Renal cortex interstitium (tissue), 11 donors: ENCODE measurements around the gene MYH10. TPM values are rescaled to one million over a fixed set of nuclear protein-coding genes. Genes with fewer than 3 reads are reported as not detected.

Experiments
- DNase-seq, 11 donors: peaks; one replicate each; pipeline ENCODE4 v3.0.0-alpha.2; 2013; ENCODE audit warnings: low read depth in 9 of 11, low spot score in 4 of 11; ENCODE audit errors: extremely low read depth in 1 of 11
- polyA plus RNA-seq, 3 donors: library from polyadenylated mRNA; unstranded; fragments of 120-200 nt; gene quantifications; one replicate each; pipeline ENCODE4 v1.2.1, GENCODE V29; 2013; ENCODE audit not compliant: insufficient read length in 3 of 3

The MYH10 gene
- polyA plus RNA-seq, 3 donors = 236 to 286 (median 264) TPM

DNA sequence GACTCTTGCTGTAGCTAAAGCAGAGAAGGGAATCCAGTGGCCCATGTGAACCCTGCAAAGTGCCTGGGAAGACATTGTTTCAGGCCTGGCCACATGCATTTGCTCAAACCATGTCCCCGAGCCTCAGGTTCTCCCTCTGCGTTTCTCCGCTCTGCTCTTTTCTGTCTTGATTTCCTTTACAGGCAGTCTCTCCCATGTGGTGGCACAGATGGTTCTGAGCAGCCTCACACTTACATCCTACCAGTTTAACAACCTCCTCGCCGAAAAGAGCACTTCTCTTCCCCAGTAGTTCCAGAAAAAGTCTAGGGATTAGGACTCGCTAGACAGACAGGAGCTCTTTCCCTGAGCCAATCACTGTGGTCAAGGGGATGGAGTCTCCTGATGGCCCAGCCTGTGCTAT lies 28.3 kb upstream of the MYH10 start:
- DNase-seq = no peak

DNA sequence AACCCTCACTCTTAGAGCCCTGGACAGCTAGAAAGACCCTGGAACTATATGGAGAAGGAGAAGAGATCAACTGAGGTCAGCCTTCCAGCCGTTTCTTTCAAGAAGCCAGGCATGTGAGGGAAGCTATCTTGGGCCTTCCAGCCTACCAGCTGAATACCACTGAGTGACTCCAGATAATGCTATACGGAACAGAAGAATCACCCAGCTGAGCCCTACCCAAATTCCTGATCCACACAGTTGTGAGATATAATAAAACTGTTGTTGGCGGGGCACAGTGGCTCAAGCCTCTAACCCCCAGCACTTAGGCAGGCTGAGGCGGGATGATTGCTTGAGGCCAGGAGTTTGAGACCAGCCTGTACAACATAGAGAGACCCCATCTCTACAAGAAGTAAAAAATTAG lies 26.2 kb upstream of the MYH10 start:
- DNase-seq = no peak

DNA sequence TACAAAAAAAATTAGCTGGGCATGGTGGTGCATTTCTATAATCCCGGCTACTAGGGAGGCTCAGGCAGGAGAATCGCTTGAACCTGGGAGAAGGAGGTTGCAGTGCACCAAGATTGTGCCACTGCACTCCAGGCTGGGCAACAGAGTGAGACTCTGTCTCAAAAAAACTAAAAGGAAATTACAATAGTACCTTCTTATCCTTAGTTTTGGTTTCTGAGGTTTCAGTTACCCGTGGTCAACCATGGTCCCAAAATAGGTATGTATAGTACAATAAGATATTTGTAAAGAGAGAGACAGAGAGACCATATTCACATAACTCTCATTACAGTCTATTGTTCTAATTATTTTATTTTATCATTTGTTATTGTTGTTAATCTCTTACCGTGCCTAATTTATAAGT lies 24.3 kb upstream of the MYH10 start:
- DNase-seq = no peak

DNA sequence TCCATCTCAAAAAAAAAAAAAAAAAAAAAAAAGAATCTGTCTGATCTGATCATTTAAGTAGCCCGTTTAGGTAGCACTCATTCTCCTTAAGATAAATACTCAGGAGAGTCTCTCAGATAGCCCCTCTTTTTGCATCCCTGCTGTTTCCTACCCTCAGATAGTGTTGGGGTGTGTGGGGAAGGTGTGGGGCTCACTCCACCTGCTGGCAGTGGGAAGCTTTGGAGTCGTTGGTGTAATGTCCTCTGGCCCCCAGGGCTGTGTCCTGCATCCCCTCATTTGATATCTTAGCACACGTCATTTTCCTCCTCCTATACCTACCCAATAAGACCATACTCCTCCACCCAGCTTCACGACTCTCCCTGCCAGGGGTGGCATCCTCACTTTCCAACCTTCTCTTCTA lies 20.5 kb upstream of the MYH10 start:
- DNase-seq = no peak

DNA sequence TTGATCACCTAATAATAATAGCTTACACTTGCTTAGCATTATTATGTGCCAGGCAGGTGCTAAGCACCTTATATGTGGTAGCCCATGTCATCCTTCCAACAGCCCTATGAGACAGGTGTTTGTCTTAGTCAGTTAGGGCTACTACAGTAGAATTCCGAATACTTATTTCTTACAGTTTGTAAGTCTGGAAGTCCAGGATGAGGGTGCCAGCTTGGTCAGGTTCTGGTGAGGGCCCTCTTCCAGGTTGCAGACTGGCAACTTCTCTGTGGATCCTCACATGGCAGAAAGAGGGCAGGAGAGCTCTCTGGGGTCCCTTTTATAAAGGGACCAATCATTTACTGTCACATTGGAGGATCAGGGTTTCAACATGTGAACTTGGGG lies 19.6 kb upstream of the MYH10 start:
- DNase-seq = no peak

DNA sequence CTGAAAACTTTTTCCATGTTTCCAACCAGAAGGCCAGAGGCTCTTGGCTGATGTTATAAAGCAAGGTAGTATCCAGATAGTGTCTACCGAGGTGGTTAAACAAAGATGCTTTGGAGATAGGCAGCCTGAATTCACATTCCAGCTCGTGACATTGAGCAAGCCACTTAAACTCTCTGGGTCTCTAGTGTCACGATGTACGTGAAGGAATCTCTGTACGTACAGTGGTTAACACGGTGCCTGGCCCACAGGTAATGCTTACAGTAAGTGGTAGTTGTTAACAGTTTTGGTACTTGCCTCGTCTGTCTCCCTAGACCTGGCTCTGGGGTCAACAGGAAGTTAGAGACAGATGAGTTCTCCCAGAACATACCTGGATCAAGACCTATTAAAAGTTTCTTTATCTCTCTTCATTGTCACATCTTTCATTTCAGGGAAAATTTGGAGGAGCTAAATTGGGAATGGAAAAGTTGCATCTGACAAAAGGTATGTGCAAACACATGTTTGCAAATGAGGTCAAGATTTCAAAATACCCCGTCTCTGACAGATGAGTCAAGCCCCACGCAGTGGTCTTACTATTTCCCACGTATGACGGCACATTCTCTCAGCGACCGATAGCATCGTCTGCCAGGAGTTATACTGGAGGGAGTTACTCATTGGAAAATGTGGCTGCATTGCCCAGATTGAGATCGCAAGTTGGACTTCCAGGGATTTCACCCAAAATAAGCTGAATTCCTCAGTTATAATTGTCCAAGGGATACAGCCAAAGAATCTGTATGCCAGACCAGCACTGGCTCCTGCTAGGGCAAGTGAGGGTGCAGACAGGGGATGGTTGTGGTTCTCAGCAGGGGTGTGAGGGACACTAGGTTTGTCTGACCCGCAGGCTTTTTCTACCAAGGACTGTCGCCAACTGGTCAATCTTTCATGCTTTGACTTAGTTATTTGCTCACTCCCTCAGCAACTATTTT lies 18.9 kb upstream of the MYH10 start:
- no peak for DNase-seq

DNA sequence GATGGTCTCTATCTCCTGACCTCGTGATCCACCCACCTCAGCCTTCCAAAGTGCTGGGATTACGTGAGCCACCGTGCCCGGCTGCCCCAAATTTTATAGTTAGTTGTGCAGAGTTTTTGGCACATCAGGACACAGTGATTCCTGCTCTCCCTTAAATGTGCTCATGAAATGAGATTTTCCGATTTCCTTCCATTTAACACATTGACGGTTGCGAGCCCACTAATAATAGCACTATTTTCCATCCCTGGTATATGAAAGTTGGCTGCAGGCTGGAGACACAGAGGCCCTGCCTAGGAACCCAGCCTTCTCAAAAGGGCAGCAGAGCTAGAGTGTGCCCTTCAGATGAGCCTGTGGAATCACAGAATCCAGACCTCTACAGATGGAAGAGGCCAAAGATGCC lies 17.4 kb upstream of the MYH10 start:
- DNase-seq = no peak

DNA sequence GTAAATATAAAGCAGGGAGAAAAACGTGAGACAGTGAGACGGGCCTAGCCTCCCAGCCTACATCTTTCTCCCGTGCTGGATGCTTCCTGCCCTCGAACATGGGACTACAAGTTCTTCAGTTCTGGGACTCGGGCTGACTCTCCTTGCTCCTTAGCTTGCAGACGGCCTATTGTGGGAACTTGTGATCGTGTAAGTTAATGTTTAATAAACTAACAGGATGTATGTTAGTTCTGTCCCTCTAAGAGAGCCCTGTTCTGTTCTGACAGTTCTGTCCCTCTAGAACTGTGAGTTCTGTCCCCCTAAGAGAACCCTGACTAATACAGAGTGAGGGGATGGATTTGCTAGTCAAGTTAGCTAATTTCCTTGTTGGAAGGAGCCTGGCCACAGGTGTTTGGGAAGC lies 16.7 kb upstream of the MYH10 start:
- no peak for DNase-seq

DNA sequence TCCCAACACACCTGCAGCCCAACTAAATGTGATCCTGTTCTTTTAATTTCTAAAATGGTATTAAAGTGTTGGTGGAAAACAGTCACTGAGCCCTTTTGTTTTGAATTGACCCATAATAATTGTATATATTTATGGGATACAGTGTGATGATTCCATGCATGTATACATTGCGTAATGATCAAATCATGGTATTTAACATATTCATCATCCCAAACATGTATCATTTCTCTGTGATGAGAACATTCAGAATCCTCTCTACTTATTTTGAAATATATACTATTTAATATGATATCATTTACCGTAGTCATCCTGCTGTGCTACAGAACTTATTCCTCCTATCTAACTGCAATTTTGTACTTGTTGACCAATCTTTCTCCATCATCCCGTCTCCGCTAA lies 14.0 kb upstream of the MYH10 start:
- no peak for DNase-seq

DNA sequence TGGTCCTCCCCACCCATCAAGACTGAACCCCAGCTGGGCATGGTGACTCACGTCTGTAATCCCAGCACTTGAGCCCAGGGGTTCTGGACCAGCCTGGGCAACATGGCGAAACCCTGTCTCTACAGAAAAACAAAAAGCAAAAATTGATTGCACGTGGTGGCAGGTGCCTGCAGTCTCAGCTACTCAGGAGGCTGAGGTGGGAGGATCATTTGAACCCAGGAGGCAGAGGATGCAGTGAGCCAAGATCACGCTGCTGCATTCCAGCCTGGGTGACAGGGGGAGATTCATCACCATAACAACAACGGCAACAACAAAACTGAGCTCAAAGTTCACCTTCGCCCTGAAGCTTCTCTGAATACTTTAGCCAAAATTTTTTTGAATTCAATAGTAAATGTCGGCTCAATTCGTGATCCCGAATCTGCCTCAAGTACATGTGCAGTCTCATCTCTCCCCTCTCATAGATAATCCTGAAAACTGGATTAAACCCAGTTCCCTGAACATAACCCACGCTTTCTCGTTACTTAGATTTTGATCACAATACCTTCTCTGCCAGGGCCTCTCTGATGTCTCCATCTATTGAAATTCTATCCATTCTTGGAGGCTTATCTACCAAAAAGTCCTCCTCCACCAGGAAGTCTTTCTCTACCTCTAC lies 13.5 kb upstream of the MYH10 start:
- DNase-seq = no peak

DNA sequence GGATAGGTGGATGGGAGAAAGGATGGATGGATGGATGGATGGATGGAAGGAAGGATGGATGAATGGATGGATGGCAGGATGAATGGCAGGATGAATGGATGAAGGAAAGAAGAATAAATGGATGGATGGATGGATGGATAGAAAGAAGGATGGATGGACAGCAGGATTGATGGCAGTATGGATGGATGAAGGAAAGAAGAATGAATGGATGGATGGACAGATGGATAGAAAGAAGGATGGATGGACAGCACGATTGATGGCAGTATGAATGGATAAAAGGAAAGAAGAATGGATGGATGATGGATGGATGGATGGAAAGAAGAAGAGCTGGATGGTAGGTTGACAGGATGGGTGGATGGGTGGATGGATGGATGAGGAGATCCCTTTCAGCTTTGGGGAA lies 9.2 kb upstream of the MYH10 start:
- DNase-seq = no peak

DNA sequence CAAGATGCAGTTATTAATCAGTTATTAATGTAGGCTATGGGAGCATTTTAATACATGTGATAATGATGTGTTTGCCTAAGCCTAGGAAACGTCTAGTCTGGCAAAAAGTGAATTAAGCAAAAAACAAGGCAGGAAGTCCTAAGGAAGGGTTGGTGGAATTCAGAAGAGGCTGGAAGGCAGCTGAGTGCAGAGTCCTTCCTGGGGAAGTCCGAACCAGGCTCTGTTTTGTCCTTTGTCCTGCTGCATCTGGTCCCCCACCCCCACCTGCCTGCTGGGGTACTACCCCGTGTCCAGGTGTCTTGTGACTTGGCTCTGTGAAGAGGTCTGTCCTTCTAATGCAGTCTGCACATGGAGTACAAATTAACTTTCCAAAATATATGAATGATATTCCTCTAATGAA lies 1.5 kb upstream of the MYH10 start:
- peak in 3 of 11 donors; percentile 18 to 43 (median 26) for DNase-seq

DNA sequence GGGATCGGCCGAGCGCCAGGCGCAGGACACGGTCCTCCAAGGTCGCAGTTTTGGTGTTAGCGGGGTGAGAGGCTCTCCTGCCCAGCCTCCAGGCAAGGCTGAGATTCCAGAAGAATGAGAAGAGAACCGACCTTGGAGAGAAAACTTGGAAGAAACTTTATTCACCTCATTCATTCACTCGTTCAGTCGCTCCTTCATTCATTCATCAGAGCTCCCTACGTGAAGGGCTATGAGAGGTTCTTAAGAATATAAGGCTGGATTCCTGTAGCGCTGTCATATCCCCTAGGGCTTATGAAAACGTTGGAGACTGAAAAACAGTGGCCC lies 991 bp upstream of the MYH10 start:
- DNase-seq = no peak

DNA sequence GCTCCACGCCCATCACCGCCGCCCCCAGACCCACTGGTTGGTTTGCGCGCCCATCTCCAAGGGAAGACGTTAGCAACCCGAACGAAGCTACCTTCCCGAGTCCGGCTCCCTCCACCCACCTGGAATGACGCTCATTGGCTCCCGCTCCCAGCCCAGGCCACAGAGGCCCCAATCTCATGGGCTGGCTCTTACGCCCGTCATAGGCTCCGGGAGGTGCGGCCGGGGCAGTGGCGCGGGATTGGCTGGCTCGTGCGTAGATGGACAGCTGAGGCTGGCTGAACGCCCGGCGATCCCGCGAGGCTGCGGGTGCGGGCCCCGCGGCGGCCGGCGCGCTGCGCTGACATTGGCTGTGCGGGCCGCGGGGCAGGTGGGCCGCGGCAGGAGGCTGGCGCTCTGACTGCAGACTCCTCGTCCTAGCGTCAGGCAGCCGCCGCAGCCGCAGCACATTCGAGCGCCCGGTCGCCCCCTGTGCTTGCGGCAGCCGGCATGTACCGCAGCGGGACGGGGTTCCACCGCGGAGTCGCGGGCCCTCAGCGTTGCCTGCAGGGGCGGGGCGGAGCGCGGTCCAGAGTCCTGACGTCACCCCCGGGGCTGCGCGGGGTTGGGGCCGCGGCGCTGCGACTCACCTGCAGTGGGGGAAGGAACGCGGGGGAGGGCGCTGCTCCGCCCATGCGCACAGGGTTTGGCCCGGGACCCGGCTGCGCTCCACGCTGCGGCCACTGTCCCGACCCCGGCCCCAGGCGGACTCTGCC lies 453 bp upstream of the MYH10 start:
- peak; percentile 96 to 100 (median 100) for DNase-seq

DNA sequence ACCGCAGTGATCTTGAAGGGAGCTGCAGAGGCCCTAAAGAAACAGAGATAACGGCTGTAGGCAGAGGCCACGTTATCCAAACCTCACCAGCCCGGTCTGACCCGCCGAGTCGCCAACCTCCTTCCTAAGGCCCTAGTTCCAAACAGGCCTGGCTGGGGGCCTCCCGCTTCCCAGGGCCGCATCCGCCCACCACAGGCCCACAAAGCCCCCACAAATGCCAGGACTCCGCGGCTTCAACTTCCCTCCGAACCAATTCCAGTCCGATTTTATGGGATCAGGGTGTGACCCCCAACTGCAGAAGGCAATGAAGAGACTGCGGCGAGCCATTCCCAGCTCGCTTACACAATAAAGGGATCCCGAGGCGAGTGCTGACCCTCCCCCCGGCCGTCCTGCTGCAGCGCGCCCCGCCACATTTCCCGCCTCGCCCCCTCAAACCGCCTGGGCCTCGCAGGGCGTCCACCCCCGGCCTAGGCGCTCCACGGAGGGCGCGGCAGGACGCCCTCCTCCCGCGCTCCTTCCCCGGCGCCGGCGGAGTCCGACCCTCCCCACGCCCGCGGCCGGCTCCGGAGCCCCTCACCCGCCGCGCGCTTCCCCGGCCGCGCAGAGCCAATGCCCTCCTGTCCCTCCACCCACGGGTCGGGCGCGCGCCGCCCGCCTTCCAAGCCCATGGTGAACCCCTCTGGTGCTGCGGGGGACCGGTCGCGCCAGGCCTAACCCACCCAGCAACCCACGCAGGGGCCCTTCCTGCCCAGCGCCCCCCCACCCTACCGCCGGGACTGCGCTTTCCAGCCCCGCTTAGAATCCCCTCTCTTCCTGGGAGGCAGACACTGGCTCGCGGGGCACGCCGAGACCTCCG lies 926 bp downstream of the MYH10 start:
- DNase-seq = peak in 4 of 11 donors; percentile 23 to 36 (median 30)

DNA sequence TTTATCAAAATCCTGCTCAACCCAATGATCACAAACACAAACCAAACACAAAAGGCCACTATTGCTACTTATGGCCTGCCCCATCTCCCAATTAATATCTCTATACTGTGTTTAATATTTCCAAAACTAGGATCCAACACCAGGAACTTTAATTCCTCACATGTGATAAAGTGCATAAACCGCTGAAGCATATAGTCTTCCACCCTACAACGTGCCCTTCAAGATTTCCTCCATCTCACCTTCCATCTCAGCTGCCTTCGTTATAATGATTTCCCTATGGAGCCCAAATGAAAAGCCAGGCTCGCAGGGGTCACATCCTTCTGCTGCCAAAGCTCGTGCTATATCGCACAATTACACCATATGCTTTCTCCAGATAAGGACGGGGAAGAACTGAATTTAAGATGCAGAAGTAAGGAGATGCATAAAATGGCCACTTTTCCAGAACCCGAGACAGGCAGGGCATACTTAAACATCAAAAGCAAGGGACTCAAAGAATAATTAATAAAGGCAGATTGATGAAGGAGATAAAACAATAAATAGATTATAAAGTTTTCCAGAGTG lies 1.8 kb downstream of the MYH10 start:
- DNase-seq = peak in 1 of 11 donors; percentile 19

DNA sequence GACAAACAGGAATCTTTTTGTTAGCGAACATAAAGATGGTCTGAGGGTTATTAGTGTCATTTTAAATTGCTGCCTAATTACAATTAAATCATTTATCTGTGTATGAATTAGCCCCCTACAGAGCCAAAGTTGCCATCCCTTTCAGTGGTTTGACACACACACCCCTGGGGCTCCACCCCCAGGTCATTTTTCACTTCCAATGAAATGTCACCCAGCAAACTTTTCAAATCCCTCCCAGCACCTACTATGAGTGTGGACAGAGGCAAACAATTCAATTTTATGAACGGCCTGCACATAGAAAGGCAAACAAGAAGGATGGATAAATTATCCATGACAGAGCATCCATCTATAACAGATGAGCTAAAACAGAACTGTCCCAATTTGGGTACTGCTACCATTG lies 2.4 kb downstream of the MYH10 start:
- DNase-seq = no peak

DNA sequence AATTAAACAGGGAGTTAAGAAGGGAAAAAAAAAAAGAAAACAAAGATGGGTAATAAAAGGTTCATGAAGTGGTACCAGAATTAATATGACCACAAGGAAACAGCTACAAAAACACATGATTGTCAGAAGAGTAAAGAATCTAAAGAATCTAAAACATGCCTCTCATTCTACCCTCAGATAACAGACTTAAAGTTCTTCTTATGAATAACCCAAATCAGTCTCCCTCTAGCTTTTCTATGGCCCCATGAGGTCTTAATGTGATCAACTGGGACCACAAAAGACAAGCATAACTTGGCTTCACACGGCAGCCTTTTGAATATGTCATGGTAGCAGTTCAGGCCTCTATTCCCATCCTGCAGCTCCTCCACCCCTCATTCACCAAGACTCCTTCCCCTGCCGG lies 6.9 kb downstream of the MYH10 start:
- DNase-seq = no peak

DNA sequence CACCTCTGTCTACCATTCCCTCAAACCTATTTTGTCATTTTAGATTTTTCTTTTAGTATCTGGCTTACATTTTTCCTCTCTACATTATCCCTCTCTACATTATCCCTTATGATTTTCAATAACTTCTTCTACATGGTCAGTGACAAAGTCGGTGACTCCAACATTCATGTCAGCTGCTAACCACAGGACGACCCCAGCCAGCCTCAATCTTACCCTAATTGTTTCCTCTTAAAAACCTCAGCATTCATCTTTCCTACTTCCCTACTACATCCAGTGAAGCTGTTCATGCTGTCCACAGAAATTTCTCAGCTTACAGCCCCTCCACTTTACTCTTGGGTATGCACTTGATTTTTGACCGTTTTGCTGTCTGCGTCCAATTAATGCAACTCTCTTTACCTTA lies 8.3 kb downstream of the MYH10 start:
- DNase-seq = no peak
